Stimulated activated memory B cell treated with anti-CD40 and anti-IgM and Interleukin-4, amounts not matched to agents 10 μg/mL and 1 μg/mL and 100 μg/mL, for 72 hours (primary cell): ENCODE data around the gene NEGR1.
"Not testable (repeated sequence)": the region's sequence is repeated elsewhere in the genome, so short reads cannot be mapped to it uniquely, and the experiment has no call there.

ENCODE experiments used
- ATAC-seq: fragments of 150-1000 bp; cut with Tn5 transposase; 2 replicates; pipeline ENCODE4 v1.10.0; 2021
- H3K27ac Mint-ChIP-seq: one replicate; pipeline ENCODE4 v1.8.0; 2022; ENCODE audit warnings: mild to moderate bottlenecking, mixed read lengths
- H3K27me3 Mint-ChIP-seq: one replicate; pipeline ENCODE4 v1.8.0; 2022; ENCODE audit warnings: mixed read lengths
- H3K36me3 Mint-ChIP-seq: one replicate; pipeline ENCODE4 v1.8.0; 2022; ENCODE audit warnings: mixed read lengths
- H3K4me1 Mint-ChIP-seq: one replicate; pipeline ENCODE4 v1.8.0; 2022; ENCODE audit warnings: mixed read lengths
- H3K4me3 Mint-ChIP-seq: one replicate; pipeline ENCODE4 v1.8.0; 2022; ENCODE audit warnings: mild to moderate bottlenecking, moderate library complexity, mixed read lengths
- H3K9me3 Mint-ChIP-seq: one replicate; pipeline ENCODE4 v1.8.0; 2022; ENCODE audit warnings: mixed read lengths

Gene NEGR1

GRCh38 chr1:71921204-71921603 lies 361.1 kb downstream of the NEGR1 start:
- Mint-ChIP-seq H3K27me3 (no peaks in the 10 kb centered on the region), H3K9me3 (peaks cover 3% of the 10 kb centered on the region), H3K36me3 (no peaks in the 10 kb centered on the region), H3K4me3 (no peak overlapping the region), H3K4me1 (no peaks in the 10 kb centered on the region), H3K27ac (no peak overlapping the region)
- no peak for ATAC-seq

DNA sequence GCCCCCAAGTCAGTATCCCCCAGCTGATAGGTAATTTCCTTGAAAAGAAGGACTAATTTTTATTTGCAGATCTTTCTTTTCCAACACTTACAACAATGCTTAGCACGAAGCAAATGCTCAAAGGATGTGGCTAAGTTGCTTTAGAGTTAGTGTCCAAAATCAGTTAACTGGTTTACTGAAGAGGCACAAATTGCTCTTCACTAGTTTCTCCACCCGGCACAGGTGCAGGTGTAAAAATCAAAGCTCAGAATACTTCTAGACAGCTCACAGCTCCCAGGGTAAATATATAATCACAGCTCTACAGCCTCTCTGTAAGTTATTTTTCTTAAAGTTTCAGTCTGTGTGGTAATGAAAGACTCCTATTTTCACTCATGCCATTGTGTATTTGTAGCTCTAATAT lies 361.8 kb downstream of the NEGR1 start:
- no peak overlapping the region for H3K4me3 Mint-ChIP-seq
- no peak for ATAC-seq
- H3K36me3 Mint-ChIP-seq = no peaks in the 10 kb centered on the region
- peaks cover 5% of the 10 kb centered on the region for H3K9me3 Mint-ChIP-seq
- H3K27ac Mint-ChIP-seq = no peak overlapping the region
- H3K4me1 Mint-ChIP-seq = no peaks in the 10 kb centered on the region
- H3K27me3 Mint-ChIP-seq = no peaks in the 10 kb centered on the region

DNA sequence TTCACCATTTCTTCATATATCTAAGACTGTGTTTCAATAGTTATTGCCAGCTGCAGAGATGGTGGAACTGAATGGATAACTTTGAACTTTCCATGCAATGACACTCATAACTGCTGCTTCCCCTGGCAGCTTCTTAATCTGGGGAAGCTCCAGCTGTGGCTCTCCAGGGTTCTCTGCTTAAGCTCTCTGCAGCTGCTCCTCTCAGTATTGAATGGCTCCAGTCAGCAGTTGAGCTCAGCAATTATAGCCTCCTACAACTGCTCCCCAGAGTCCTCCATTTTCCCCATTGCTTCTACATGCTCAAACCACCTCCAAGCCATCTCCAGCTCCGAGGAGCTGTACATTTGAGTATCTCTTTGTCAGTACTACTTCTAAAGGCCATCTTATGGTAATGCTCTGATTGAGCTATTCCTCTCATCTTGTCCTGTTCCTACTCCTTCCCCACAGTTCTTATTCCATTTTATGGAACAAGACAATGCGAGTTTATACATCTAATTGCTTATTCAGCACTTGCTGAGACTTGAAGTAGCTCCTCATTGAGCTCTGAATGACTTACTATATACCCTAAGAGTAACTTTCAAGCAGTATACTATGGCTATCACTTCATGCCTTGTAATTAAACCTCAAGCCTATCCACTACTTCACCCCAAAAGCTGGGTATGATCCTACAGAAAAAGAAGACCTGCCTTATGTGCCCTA lies 362.4 kb downstream of the NEGR1 start:
- ATAC-seq = no peak
- Mint-ChIP-seq H3K4me3 (no peak overlapping the region), H3K27ac (no peak overlapping the region), H3K36me3 (no peaks in the 10 kb centered on the region), H3K27me3 (no peaks in the 10 kb centered on the region), H3K9me3 (peaks cover 5% of the 10 kb centered on the region), H3K4me1 (no peaks in the 10 kb centered on the region)

GRCh38 chr1:71918630-71919029 lies 363.7 kb downstream of the NEGR1 start:
- Mint-ChIP-seq H3K27ac (no peak overlapping the region), H3K9me3 (peaks cover 5% of the 10 kb centered on the region), H3K27me3 (no peaks in the 10 kb centered on the region), H3K4me3 (no peak overlapping the region), H3K36me3 (no peaks in the 10 kb centered on the region), H3K4me1 (no peaks in the 10 kb centered on the region)
- ATAC-seq = no peak

- no peaks in the 10 kb centered on the region for H3K36me3 Mint-ChIP-seq
- no peaks in the 10 kb centered on the region for H3K4me1 Mint-ChIP-seq
- peaks cover 5% of the 10 kb centered on the region for H3K9me3 Mint-ChIP-seq
- no peaks in the 10 kb centered on the region for H3K27me3 Mint-ChIP-seq
- no peak overlapping the region for H3K27ac Mint-ChIP-seq
- H3K4me3 Mint-ChIP-seq = no peak overlapping the region
- no peak for ATAC-seq
These were observed 365.4 kb downstream of the NEGR1 start for GRCh38 chr1:71916894-71917293.

DNA sequence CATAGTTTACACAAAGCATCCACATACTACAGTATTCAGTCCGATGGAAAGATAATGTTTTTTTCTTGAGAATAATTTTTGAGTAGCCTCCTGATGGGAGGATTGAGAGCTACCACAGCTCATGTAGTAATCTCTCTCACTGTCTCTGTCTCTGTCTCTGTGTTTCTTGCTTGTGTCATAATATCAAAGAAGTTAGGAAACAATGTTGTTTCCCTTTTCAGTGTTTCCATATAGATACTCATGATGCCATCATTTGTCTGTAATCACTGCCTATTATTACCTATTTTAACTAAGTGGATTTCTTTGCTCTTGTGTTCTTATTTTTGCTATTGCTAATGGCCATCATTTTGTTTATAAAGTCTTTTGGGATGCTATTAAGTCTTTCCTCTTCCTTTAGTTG lies 367.7 kb downstream of the NEGR1 start:
- Mint-ChIP-seq H3K4me3 (no peak overlapping the region), H3K27ac (no peak overlapping the region), H3K27me3 (no peaks in the 10 kb centered on the region), H3K36me3 (no peaks in the 10 kb centered on the region), H3K9me3 (peaks cover 5% of the 10 kb centered on the region), H3K4me1 (no peaks in the 10 kb centered on the region)
- ATAC-seq = no peak

- no peak for ATAC-seq
These were observed 373.4 kb downstream of the NEGR1 start for GRCh38 chr1:71908871-71909390.

GRCh38 chr1:71908303-71908702 lies 374.0 kb downstream of the NEGR1 start:
- Mint-ChIP-seq H3K4me1 (no peaks in the 10 kb centered on the region), H3K9me3 (no peaks in the 10 kb centered on the region), H3K36me3 (no peaks in the 10 kb centered on the region), H3K27me3 (no peaks in the 10 kb centered on the region), H3K27ac (no peak overlapping the region), H3K4me3 (no peak overlapping the region)
- ATAC-seq = no peak

More at GRCh38 chr1:71908871-71909390, 373.4 kb downstream of the NEGR1 start:
- no peaks in the 10 kb centered on the region for H3K27me3 Mint-ChIP-seq
- no peak overlapping the region for H3K27ac Mint-ChIP-seq
- no peaks in the 10 kb centered on the region for H3K9me3 Mint-ChIP-seq
- no peak overlapping the region for H3K4me3 Mint-ChIP-seq
- no peaks in the 10 kb centered on the region for H3K4me1 Mint-ChIP-seq
- no peaks in the 10 kb centered on the region for H3K36me3 Mint-ChIP-seq

DNA sequence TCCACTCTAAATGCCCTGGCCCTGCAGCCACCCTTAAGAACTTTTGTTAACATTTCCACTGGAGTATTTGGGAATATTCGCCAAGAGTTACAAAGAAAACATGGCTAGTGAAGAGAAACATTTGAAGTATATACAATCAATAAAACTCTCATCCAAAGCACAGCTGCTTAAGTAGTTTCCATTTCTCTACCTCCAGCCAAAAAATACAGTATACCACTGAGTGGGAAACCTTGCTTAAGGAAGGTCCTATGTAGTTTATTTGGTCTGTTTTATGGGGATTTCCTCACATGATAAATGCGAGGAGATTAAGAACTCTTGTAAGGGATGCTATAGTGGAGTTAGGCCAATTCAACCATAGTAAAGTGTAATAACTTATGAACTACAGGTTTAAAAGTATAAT lies 382.5 kb downstream of the NEGR1 start:
- Mint-ChIP-seq H3K9me3 (no peaks in the 10 kb centered on the region), H3K27me3 (no peaks in the 10 kb centered on the region), H3K4me1 (no peaks in the 10 kb centered on the region), H3K36me3 (no peaks in the 10 kb centered on the region), H3K4me3 (no peak overlapping the region), H3K27ac (no peak overlapping the region)
- no peak for ATAC-seq

GRCh38 chr1:71888166-71888565 lies 394.2 kb downstream of the NEGR1 start:
- ATAC-seq, H3K9me3 Mint-ChIP-seq, H3K36me3 Mint-ChIP-seq: not testable (repeated sequence)

GRCh38 chr1:71885171-71885570 lies 397.2 kb downstream of the NEGR1 start:
- Mint-ChIP-seq H3K36me3 (no peaks in the 10 kb centered on the region), H3K9me3 (no peaks in the 10 kb centered on the region), H3K4me3 (no peak overlapping the region), H3K27ac (no peak overlapping the region), H3K27me3 (no peaks in the 10 kb centered on the region), H3K4me1 (no peaks in the 10 kb centered on the region)
- ATAC-seq = no peak

More at GRCh38 chr1:71888166-71888565, 394.2 kb downstream of the NEGR1 start:
- not testable (repeated sequence) for H3K4me3 Mint-ChIP-seq, H3K27ac Mint-ChIP-seq, H3K4me1 Mint-ChIP-seq, H3K27me3 Mint-ChIP-seq

DNA sequence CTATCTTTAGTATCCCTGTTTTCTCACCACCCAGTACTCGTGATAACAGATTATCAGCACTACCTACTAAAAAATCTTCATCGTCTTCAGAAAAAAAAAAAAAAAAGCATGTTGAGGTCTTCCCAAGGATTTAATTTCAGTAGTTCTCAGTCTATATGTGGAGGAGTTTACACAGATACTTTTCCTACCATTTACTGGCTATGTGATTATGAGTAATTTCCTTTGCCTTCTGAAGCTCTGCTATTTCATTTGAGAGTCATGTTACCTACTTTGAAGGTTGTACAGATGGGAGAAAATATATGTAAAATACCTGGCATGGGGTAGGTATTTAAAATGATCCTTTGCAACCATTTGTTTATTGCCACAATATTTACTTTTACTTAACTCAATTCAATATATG lies 399.7 kb downstream of the NEGR1 start:
- no peaks in the 10 kb centered on the region for H3K9me3 Mint-ChIP-seq
- no peak overlapping the region for H3K4me3 Mint-ChIP-seq
- no peaks in the 10 kb centered on the region for H3K4me1 Mint-ChIP-seq
- ATAC-seq = no peak
- H3K27me3 Mint-ChIP-seq = no peaks in the 10 kb centered on the region
- H3K36me3 Mint-ChIP-seq = no peaks in the 10 kb centered on the region
- H3K27ac Mint-ChIP-seq = no peak overlapping the region

DNA sequence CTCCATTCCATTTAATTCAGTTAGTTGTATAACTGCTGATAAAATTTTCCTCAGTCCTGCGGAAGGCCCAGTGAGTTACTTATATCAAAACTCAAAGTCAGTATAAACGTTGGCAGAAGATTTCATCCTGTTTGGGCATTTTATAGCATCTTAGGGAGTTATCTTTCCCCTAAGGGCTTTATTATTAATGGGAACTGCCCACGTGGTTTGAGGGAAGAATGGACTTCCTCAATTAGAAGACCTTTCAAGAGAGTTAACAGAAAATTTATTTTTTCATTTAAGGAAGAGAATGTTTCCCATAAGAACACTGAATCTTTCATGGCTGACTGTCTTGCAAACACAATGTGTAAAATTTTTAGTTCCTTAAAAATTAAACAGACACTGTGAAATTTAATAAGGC lies 400.1 kb downstream of the NEGR1 start:
- H3K36me3 Mint-ChIP-seq = no peaks in the 10 kb centered on the region
- H3K9me3 Mint-ChIP-seq = no peaks in the 10 kb centered on the region
- H3K4me3 Mint-ChIP-seq = no peak overlapping the region
- no peak overlapping the region for H3K27ac Mint-ChIP-seq
- no peaks in the 10 kb centered on the region for H3K4me1 Mint-ChIP-seq
- no peak for ATAC-seq
- no peaks in the 10 kb centered on the region for H3K27me3 Mint-ChIP-seq

- H3K36me3 Mint-ChIP-seq = no peaks in the 10 kb centered on the region
- ATAC-seq = no peak
- H3K9me3 Mint-ChIP-seq = no peaks in the 10 kb centered on the region
- H3K27me3 Mint-ChIP-seq = no peaks in the 10 kb centered on the region
- H3K4me3 Mint-ChIP-seq = no peak overlapping the region
- no peaks in the 10 kb centered on the region for H3K4me1 Mint-ChIP-seq
- H3K27ac Mint-ChIP-seq = no peak overlapping the region
These were observed 400.7 kb downstream of the NEGR1 start for GRCh38 chr1:71881611-71882010.

- H3K4me3 Mint-ChIP-seq = no peak overlapping the region
- no peaks in the 10 kb centered on the region for H3K4me1 Mint-ChIP-seq
- no peaks in the 10 kb centered on the region for H3K27me3 Mint-ChIP-seq
- H3K9me3 Mint-ChIP-seq = no peaks in the 10 kb centered on the region
- H3K27ac Mint-ChIP-seq = no peak overlapping the region
- no peak for ATAC-seq
- H3K36me3 Mint-ChIP-seq = no peaks in the 10 kb centered on the region
These were observed 413.0 kb downstream of the NEGR1 start for GRCh38 chr1:71869326-71869725.

GRCh38 chr1:71862756-71863155 lies 419.6 kb downstream of the NEGR1 start:
- H3K27ac Mint-ChIP-seq = no peak overlapping the region
- H3K9me3 Mint-ChIP-seq = peaks cover 6% of the 10 kb centered on the region
- no peak overlapping the region for H3K4me3 Mint-ChIP-seq
- H3K4me1 Mint-ChIP-seq = no peaks in the 10 kb centered on the region
- no peak for ATAC-seq
- no peaks in the 10 kb centered on the region for H3K36me3 Mint-ChIP-seq
- no peaks in the 10 kb centered on the region for H3K27me3 Mint-ChIP-seq
